Measurements from ENCODE around the gene TWIST2.

GRCh38 chr2:238943338-238944067, 95.6 kb downstream of the TWIST2 start:
- TF ChIP-seq CTCF (IDR thresholded peaks at IDR 0.05) (no peak), POLR2A (IDR thresholded peaks at IDR 0.05) (no peak)

Data from thyroid gland (tissue), 4 donors.